ENCODE results near the gene IQCE.
A peak's percentile ranks its signal among the peaks of the same experiment; 100 is the strongest.

The IQCE gene

DNA sequence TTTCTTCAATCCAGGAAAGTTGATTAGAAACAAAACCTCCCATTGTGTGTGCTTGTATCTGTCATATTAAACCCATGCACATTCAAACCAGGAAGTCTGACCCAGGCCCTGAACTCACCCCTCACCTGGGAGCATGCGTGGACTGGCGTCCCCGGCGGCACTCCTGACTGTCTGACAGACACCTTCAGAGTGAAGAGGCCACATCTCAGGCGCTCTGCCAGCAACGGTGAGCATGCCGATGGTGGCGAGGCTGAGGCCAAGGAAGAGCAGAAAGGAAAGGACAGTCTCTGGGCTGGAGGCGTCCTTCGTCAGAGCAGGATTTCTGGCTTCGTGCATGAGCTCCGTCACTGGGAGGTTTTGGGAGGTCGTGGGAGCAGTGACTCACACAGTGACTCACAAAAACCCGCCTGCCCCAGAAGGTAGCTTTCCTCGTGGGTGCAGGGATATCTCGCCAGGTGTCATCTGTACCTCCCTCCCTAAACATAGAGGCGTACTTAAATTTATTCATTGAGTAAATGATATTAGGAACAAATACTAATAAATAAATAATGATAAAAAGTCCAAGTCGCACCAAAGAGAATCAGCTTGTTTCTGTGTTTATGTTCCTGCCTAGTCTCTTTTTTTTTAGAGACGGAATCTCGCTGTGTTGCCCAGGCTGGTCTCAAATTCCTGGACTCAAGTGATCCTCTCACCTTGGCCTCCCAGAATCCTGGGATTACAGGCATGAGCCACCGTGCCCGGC, 13.5 kb downstream of the IQCE start:
- peak; percentile 60 for DNase-seq (ENCODE audit: low read depth)

DNA sequence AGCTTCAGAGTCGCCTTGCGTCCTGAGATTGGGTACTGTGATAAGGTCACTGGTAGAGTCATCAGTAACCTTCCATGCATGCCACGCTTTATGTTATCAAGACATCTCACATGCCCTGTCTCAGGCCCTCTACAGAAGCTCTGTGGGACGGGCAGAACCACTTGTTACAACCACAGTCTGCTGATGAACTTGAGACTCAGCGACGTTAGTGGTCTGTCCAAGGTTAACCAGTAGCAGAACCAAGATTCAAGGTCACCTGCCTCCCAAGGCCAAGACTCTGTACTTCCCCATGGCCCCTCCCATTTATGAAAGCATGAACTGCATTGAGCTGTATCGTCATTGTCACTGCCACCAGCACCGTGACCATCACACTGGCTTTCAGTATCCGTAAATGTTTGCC, 15.0 kb downstream of the IQCE start:
- DNase-seq (ENCODE audit: low read depth) = no peak

More for the DNA sequence above, 13.5 kb downstream of the IQCE start:
- no peak overlapping the region for H3K4me3 ChIP-seq (ENCODE audit: low read depth, low read length)
- TF ChIP-seq, protein P1, sequence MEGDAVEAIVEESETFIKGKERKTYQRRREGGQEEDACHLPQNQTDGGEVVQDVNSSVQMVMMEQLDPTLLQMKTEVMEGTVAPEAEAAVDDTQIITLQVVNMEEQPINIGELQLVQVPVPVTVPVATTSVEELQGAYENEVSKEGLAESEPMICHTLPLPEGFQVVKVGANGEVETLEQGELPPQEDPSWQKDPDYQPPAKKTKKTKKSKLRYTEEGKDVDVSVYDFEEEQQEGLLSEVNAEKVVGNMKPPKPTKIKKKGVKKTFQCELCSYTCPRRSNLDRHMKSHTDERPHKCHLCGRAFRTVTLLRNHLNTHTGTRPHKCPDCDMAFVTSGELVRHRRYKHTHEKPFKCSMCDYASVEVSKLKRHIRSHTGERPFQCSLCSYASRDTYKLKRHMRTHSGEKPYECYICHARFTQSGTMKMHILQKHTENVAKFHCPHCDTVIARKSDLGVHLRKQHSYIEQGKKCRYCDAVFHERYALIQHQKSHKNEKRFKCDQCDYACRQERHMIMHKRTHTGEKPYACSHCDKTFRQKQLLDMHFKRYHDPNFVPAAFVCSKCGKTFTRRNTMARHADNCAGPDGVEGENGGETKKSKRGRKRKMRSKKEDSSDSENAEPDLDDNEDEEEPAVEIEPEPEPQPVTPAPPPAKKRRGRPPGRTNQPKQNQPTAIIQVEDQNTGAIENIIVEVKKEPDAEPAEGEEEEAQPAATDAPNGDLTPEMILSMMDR (conservative IDR thresholded peaks at IDR 0.05; ENCODE audit: low read depth, low read length) = no peak

DNA sequence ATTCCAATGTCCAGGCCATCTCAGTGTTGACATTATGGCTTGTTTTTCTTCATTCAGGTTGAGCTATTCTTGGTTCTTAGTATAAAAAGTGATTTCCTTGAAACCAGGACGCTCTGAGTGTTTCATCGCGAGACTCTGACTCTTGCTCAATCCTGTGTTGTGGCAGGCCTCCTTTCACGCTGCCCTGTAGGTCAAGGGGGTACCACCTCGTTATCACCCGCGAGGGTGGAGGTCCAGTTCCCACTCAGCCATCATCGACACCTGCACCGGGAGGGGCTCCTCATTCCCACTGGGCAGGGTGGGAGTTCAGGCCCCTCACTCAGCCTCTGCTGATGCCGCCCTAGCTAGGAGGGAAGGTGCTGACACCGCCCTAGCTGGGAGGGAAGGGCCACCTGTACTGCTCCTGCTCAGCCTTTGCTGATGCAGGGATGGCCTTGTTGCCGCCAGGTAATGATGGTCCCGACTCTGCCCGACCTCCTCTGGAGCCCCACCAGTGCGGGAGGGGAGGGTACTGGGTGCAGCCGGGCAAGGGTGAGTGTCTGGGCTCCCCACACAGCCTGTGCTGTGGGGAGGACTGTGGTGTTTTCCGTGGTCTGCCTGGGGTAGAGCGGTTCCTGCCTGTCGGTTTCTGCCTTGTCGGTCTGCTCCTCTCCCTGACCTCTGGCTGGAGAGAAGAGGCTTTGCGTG, 16.4 kb downstream of the IQCE start:
- H3K4me3 ChIP-seq (ENCODE audit: low read depth, low read length) = no peak overlapping the region
- no peak for DNase-seq (ENCODE audit: low read depth)
- TF ChIP-seq, protein P1 (conservative IDR thresholded peaks at IDR 0.05; ENCODE audit: low read depth, low read length) = no peak

More for the DNA sequence above, 15.0 kb downstream of the IQCE start:
- TF ChIP-seq, protein P1 (conservative IDR thresholded peaks at IDR 0.05; ENCODE audit: low read depth, low read length) = no peak
- H3K4me3 ChIP-seq (ENCODE audit: low read depth, low read length) = no peak overlapping the region

DNA sequence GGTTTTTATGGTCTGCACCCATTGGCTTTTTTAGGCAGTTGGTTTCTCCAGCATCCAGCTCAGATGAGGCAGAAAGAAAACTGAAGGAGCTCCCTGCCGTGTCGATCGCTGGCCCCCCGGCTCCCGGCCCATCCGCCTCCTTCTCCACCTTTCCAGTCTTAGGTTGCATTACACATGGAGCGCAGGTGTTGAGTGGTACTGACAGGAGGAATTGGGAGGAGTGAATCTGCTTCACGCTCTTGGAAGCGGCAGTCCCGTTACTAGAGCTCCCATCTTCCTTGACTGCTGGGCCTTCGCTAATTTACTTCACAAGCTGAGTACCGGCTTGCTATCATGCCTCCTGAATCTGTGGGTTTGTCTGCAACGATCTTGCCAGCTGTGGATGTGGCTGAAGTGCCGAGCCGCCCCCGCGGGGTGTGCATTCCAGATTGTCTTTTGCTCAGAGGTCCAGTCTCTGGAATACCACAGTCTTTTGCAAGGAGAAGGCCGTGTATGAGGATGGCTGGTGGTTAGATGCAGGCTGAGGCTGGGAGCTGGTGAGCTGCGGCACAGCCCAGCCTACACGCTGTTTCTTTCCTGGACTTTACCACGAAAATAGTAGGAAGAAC, 17.1 kb downstream of the IQCE start:
- TF ChIP-seq, protein P1 (conservative IDR thresholded peaks at IDR 0.05; ENCODE audit: low read depth, low read length) = no peak
- DNase-seq (ENCODE audit: low read depth) = peak; percentile 18
- no peak overlapping the region for H3K4me3 ChIP-seq (ENCODE audit: low read depth, low read length)

DNA sequence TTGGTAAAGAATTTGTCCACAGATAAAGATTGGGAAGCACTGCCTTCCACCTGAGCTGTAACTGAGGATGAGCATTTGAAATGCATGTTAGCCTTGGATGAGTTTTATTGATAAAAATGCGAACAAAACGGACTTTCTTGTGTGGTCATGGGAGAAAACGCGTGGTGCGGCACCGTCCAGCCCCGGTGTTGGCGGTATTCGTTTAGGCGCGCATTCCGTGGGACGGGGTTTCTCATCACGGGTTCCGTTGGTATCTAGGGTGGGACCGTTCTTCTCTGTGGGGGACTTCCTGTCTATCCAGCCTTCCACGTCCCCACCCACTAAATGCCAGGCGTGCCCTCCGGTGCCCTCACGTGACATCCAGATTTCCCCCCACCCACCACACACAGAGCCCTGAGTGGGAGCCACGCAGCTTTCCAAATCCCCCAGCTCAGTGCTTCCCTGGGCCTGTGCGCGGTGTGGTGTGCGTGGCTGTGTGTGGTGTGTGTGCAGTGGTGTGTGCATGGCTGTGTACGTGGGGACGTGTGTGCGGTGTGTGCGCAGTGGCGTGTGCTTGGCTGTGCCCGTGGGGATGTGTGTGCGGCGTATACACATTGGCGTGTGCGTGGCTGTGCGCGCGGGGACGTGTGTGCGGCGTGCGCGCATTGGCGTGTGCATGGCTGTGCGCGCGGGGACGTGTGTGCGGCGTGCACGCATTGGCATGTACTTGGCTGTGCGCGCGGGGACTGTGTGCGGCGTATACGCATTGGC, 18.1 kb downstream of the IQCE start:
- no peak overlapping the region for H3K4me3 ChIP-seq (ENCODE audit: low read depth, low read length)
- TF ChIP-seq, protein P1 (conservative IDR thresholded peaks at IDR 0.05; ENCODE audit: low read depth, low read length) = no peak

DNA sequence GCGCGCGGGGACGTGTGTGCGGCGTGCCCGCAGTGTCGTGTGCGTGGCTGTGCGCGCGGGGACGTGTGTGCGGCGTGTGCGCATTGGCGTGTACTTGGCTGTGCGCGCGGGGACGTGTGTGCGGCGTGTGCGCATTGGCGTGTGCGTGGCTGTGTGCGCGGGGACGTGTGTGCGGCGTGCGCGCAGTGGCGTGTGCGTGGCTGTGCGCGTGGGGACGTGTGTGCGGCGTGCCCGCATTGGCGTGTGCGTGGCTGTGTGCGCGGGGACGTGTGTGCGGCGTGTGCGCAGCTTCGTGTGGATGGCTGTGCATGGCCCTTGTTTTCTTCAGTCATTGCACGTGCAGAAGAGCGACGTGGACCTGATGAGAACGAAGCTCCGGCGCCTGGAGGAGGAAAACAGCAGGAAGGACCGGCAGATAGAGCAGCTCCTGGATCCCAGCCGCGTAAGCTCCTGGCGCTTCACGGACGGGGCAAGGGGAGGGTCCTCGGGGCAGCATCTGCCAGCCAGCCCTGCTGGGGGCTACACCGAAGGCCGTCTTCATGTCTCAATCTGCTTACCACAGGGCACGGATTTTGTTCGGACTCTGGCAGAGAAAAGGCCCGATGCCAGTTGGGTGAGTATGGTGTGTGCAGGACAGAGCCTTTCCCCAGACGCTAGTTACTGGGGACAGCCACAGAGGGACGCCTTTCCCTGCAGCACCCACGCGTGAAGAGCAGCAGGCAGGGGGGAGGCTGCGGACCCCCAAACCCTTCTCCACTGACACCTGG, 19.3 kb downstream of the IQCE start:
- TF ChIP-seq, protein P1 (conservative IDR thresholded peaks at IDR 0.05; ENCODE audit: low read depth, low read length) = no peak
- DNase-seq (ENCODE audit: low read depth) = no peak
- H3K4me3 ChIP-seq (ENCODE audit: low read depth, low read length) = no peak overlapping the region

More for the DNA sequence above, 18.1 kb downstream of the IQCE start:
- no peak for DNase-seq (ENCODE audit: low read depth)

Measured in choroid plexus epithelial cell (primary cell).